HG03575 (cell line): Measurements from ENCODE around the gene MORN3.
"Not testable (repeated sequence)": the region's sequence is repeated elsewhere in the genome, so short reads cannot be mapped to it uniquely, and the experiment has no call there.

Experiments
- ATAC-seq: cut with Tn5 transposase; IDR thresholded peaks from one replicate; pipeline ENCODE4 v1.9.1; 2021; ENCODE audit not compliant: unreplicated experiment, insufficient number of reproducible peaks, low FRiP score; ENCODE audit errors: extremely low read depth

Gene MORN3

GRCh38 chr12:121669521-121669900 lies at the start of gene MORN3:
Gene MORN3 (minus strand): TSS chr12:121669654. CDS start chr12:121669483, 171 bp downstream.
- no peak for ATAC-seq

- ATAC-seq, result no peak
Observed at GRCh38 chr12:121718653-121719239, 49.3 kb upstream of the MORN3 start.

DNA sequence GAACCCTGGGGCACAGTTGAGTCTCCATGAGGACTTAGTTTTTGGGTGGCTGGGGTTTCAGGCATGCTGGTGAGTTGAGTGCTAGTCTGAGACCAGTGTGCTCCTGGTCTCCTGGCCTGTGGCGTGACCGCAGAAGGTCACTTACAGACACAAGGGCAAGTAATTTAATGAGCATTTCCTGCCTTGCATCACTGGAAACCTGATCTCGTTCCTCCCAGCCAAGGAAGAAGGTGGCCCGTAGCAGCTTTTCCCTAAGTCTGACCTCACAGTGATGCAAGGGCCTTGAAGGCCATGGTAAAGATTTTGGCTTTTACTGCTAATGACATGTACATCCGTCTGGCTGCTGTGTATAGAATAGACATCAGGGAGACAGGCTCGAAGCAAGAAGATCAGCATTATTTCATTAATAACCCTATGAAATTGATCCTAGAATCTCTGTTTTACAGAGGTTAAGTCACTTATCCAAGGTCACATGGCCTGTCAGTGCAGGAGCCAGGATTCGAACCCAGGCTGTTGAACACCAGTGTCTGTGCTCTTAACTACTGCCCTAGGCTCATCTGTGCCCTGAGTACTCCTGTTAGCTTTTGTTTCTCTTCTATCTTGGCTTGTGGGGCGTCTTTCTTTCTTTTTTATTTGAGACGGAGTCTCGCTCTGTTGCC lies 47.7 kb upstream of the MORN3 start:
- no peak for ATAC-seq

- no peak for ATAC-seq
Observed at GRCh38 chr12:121715862-121716435, 46.5 kb upstream of the MORN3 start.

DNA sequence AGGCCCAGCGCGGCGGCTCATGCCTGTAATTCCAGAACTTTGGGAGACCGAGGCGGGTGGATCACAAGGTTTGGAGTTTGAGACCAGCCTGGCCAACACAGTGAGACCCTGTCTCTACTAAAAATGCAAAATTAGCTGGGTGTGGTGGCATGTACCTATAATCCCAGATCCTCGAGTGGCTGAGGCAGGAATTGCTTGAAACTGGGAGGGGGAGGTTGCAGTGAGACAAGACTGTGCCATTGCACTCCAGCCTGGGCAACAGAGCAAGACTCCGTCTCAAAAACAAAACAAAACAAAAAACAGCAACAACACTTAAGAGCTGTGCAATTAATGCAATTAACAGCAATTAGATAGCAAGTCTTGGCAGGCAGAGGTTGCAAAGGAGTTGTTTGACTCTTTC lies 45.6 kb upstream of the MORN3 start:
- ATAC-seq, result not testable (repeated sequence)

- no peak for ATAC-seq
Observed at GRCh38 chr12:121713793-121714192, 44.3 kb upstream of the MORN3 start.

DNA sequence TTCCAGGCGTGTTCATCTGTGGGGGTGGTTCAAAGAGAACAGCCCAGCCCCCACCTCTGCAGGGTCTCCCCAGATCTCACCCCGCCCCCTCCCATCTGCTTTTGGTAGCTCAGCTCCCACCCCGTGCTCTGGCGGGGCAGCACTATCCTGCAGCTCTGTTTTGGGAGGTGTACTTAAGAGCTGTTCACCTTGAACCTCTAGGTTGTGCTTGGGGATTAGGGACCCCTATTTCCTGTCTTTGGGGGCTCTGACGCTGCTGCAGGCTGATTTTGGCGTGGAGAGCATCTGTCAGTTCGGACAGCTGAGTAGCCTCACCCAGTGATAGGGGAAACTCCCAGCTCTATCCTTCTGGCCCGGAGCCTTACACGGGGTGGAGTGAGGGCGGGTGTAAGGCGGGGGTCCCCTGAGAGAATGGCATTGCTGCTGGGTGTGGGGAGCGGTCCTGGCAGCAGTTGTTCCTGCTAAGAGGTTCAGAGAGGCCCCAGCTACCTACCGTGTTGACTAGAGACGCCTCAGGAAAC lies 43.9 kb upstream of the MORN3 start:
- ATAC-seq, result no peak

- ATAC-seq, result no peak
Observed at GRCh38 chr12:121712461-121713256, 43.2 kb upstream of the MORN3 start, which contains the start of gene TMEM120B. Gene TMEM120B (plus strand): TSS chr12:121712752. CDS start chr12:121712896, 144 bp downstream.

DNA sequence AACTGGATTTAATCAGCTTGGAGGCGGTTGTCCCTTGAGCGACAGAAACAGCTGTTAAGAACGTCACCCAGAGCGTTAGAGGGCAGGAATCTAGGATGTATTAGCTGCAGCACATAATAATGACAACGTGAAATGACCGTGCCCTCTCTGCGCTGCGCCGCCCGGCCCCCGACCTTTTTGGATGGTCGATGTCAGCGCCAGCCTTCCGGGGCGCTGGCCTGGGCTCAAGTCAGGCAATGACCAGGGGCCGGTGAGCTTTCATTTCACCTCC lies 42.7 kb upstream of the MORN3 start:
- ATAC-seq, result no peak

GRCh38 chr12:121711361-121712189 lies 42.1 kb upstream of the MORN3 start:
- ATAC-seq, result no peak

GRCh38 chr12:121709478-121709961 lies 40.1 kb upstream of the MORN3 start:
- ATAC-seq, result no peak

DNA sequence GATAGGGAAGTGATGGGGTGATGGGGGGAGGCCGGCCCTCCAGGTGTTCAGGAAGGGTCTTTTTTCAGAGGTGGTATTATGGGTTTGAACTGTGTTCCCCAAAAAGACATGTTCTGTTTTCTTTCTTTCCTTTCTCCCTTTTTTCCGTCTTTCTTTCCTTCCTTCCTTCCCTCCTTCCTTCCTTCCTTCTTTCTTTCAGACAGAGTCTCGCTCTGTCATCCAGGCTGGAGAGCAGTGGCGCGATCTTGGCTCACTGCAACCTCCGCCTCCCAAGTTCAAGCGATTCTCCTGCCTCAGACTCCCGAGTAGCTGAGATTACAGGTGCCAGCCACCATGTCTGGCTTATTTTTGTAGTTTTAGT lies 39.6 kb upstream of the MORN3 start:
- not testable (repeated sequence) for ATAC-seq

- ATAC-seq, result no peak
Observed at GRCh38 chr12:121708313-121709063, 39.0 kb upstream of the MORN3 start.

DNA sequence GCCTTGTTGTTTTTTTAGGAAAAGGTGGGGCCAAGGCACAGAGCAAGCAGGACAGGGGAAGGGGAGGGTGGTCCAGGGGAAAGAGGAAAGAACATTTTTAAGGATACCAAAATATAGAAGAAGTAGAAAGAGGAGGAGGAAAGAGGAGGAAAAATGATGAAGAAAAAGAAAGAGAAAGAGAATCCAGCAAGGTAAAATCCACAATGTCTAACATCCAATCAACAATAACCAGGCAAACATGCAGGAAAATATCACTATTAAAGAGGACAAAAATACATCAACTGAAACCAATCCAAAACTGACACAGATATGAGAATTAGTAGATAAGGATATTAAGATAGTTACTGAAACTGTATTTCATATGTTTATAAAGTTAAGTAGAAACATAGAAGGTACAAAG lies 36.1 kb upstream of the MORN3 start:
- no peak for ATAC-seq

GRCh38 chr12:121702944-121703343 lies 33.5 kb upstream of the MORN3 start:
- no peak for ATAC-seq

- no peak for ATAC-seq
Observed at GRCh38 chr12:121701667-121702277, 32.3 kb upstream of the MORN3 start.

DNA sequence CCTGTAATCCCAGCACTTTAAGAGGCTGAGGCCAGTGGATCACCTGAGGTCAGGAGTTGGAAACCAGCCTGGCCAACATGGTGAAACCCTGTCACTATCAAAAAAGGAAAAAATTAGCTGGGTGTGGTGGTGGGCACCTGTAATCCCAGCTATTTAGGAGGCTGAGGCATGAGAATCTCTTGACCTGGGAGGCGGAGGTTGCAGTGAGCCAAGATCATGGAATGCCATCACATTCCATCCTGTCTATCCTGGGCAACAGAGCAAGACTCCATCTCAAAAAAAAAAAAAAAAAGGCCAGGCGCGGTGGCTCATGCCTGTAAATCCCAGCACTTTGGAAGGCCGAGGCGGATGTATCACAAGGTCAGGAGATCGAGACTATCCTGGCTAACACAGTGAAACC lies 28.4 kb upstream of the MORN3 start:
- ATAC-seq, result not testable (repeated sequence)
